GM19452 (cell line): ENCODE data around the gene ELAC1.

Experiments used
- ATAC-seq: cut with Tn5 transposase; IDR thresholded peaks from one replicate; pipeline ENCODE4 v1.9.1; 2021; ENCODE audit not compliant: unreplicated experiment

ELAC1 gene

GRCh38 chr18:51013259-51013658 is 45.4 kb downstream of the ELAC1 start:
- ATAC-seq, result no peak

- ATAC-seq, result no peak
Measured at GRCh38 chr18:51017140-51017879, 49.5 kb downstream of the ELAC1 start.

GRCh38 chr18:51020536-51020935 is 52.7 kb downstream of the ELAC1 start:
- ATAC-seq, result no peak

- no peak for ATAC-seq
Measured at GRCh38 chr18:51021226-51021965, 53.6 kb downstream of the ELAC1 start.

GRCh38 chr18:51025512-51025911 is 57.7 kb downstream of the ELAC1 start:
- ATAC-seq, result no peak

GRCh38 chr18:51028201-51028805 is 60.5 kb downstream of the ELAC1 start:
- ATAC-seq, result no peak

GRCh38 chr18:51029378-51029693 is 61.5 kb downstream of the ELAC1 start:
- no peak for ATAC-seq

- peak; percentile 78 for ATAC-seq
Measured at GRCh38 chr18:51029694-51030536, 62.1 kb downstream of the ELAC1 start, which contains the start of gene SMAD4. Gene SMAD4, plus strand, starts transcription at chr18:51030213. Its CDS starts 16,834 bp downstream, at chr18:51047047.

- peak; percentile 64 for ATAC-seq
Measured at GRCh38 chr18:51030537-51031258, 62.9 kb downstream of the ELAC1 start.

- ATAC-seq, result no peak
Measured at GRCh38 chr18:51032193-51032592, 64.4 kb downstream of the ELAC1 start.

- no peak for ATAC-seq
Measured at GRCh38 chr18:51037230-51037629, 69.4 kb downstream of the ELAC1 start.
